Muscle of arm (tissue), 12 donors: ENCODE results near the gene DCTN4. TPM values are rescaled to one million over a fixed set of nuclear protein-coding genes. Genes with fewer than 3 reads are reported as not detected.

Source experiments
- DNase-seq: peaks from one replicate; pipeline ENCODE4 v3.0.0-alpha.2; 2013
- polyA plus RNA-seq, 12 donors: library from polyadenylated mRNA; unstranded; fragments of 120-200 nt; gene quantifications; one replicate each; pipeline ENCODE4 v1.2.1, GENCODE V29; 2013; ENCODE audit not compliant: insufficient read length in 12 of 12

Gene DCTN4
- polyA plus RNA-seq, 12 donors, result 28.2 to 52.4 (median 42.4) TPM; not detected in 1

DNA sequence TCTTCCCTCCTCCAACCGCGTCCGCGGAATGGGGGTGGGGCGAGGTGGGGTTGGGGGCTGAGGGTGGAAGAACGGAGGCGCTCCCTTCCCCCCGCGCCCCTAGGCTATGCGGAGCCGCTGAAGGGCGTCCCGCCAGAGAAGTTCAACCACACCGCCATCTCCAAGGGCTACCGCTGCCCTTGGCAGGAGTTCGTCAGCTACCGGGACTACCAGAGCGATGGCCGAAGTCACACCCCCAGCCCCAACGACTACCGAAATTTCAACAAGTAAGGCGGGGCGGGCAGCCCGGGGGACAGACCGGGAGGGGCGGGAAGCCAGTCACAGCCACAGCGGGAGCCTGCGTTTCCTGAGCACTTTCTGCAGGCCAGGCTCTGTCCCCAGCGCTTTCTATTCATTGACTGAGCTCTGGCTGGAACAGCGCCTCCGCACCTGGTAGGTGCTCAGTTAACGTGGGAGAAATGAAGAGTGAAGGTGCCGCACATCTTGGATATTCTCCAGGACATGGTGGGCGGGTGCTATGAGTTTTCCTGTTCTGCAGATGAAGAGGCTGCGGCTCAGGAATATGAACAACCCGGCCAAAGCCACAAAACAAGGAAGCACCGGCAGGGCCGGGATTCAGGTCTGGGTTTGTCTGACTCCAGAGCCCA, 86.5 kb downstream of the DCTN4 start:
- DNase-seq, result no peak

DNA sequence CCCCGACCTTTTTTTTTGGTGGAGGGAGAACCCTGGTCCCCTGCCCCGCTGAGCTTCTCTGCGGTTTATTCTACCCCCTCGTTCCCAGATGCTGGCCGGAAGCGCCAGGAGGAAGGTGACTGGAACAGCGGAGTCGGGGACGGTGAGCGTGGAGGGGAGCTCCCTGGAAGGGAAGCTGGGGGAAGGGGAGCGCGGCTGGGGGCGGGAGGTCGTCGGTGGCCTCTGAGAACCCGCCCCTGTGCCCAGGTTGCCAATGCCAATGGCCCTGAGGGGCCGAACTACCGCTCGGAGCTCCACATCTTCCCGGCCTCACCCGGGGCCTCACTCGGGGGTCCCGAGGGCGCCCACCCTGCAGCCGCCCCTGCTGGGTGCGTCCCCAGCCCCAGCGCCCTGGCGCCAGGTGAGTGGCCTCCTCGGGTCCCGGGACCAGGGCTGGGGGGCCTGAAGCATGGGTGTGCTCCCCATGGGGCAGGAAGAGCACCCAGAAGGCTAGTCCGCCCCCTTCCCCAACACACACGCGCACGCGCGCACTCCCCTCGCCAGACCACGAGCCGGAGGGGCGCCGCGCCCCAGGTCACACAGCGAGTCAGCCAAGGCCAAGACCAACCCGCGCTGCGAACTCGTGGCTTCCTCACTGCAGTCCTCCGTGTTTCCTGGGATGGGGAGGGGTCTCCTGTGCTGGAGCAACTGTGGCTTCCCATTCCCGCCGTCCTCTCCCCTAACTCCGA, 87.1 kb downstream of the DCTN4 start:
- DNase-seq, result no peak

- no peak for DNase-seq
Measured at GRCh38 chr5:150670948-150671310, 87.9 kb downstream of the DCTN4 start.

- no peak for DNase-seq
Measured at GRCh38 chr5:150670275-150670947, 88.4 kb downstream of the DCTN4 start.

GRCh38 chr5:150665044-150665443, 93.8 kb downstream of the DCTN4 start:
- no peak for DNase-seq

- DNase-seq, result no peak
Measured at GRCh38 chr5:150663936-150664335, 94.9 kb downstream of the DCTN4 start.

DNA sequence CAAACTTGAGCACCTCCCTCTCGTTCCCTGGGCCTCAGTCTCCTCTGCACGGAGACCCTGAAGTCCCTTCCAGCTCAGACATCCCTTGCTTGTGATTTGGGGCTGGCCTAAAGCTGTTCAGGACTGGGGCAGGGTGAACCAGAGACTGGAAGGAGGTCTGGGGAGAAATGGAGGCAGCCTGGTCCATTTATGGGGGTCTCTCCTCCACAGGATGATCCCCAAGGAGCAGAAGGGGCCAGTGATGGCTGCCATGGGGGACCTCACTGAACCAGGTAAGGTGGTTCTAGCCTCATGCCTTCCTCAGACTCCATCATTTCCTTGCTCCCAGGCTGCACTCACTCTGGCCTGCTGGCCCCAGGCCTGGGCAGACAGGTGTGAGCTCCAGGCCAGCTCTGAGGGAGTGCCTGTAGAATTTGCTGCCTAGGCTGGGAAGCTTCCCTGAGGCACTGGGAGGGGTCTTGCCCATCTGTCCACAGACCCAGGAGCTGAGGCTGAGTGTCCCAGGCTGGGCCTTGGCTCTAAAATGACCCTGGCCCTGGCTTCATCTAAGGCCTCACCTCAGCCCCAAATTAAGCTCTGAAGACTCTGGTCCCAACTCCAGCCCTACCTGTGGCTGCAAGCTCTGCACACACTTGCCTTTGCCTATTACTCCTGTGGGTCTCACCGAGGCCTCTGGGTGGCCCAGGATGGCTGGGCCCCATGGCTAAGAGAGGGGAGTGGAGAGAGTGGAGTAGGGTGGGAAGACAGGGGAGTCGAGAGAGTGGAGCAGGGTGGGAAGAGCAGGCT, 95.9 kb downstream of the DCTN4 start:
- no peak for DNase-seq

GRCh38 chr5:150661821-150662596, 96.8 kb downstream of the DCTN4 start:
- no peak for DNase-seq

DNA sequence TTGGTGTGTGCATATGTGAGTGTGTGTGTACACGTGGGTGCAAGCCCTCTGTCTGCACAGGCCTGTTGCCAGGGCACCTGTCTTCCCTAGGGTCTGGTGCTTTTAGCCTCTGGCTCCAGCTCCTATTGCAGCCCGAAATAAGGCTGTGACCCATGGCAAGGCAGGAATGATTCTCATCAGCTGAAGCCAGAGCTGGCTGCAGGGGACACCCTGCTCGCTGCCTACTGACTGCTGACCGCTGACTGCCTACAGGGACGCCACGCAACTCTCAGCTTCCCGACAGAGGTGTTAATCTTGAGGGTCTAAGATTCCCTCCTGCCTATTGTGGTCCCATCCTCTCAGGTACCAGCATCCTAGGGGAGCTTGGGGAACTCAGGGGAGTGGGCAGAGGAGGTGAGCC, 97.7 kb downstream of the DCTN4 start, which contains the start of gene MYOZ3:
MYOZ3 (plus strand) TSS at position 166 of the 400 bp plus-strand sequence. CDS start 1,691 bp downstream, outside the sequence.
- DNase-seq, result no peak

- DNase-seq, result no peak
Measured at GRCh38 chr5:150660108-150660831, 98.5 kb downstream of the DCTN4 start.

DNA sequence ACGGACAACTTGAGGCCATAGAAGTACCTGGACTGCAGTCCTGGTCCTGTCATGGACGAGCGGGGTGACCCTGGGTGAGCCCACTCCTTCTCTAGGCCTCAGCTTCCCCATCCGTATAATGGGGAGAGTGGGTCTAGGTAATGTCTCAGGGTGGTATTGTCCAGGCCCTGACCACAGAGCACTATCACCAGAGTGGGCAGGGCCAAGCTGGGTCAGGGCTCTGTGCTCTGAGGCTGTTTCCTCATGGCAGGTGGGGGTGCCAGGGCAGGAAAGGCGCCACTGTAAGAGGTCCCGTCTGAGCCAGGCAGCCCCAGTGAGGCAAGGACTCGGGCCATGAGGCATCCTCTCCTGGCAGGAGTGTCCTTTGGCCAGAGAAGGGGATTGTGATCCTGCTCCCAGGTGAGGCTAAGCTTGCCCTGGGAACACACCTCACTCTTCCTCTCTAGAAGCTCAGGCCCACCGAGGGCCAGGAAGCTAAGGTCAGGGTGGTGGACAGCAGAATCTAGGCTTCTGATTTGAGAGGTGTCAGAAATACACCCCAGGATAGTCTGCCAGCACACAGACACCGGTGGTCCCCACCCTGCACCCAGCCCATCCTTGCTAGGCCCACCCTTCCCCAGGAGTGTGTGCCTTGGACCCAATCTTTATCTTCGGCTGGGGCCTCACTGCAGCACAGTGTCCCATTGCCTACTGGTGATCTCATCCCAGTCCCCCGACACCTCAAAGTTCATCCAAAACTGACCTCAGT, 99.3 kb downstream of the DCTN4 start:
- DNase-seq, result no peak

DNA sequence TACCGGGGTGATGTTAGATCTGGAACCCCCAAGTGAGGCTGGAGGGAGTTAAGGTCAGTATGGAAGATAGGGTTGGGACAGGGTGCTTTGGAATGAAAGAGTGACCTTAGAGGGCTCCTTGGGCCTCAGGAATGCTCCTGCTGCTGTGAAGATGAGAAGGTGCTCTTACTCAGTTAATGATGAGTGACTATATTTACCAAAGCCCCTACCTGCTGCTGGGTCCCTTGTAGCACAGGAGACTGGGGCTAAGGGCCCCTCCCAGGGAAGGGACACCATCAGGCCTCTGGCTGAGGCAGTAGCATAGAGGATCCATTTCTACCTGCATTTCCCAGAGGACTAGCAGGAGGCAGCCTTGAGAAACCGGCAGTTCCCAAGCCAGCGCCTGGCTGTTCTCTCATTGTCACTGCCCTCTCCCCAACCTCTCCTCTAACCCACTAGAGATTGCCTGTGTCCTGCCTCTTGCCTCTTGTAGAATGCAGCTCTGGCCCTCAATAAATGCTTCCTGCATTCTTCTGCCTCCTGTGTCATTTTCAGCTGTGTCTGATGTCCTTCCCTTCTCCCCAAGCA, 100.0 kb downstream of the DCTN4 start:
- DNase-seq, result no peak

Other genes with a start within 250 kb of the DCTN4 start
- 10 to 100 TPM in 11 of 12 donors, not detected in 1; 21.9 to 45.2 (median 34.1) TPM for gene SYNPO, start 118.4 kb downstream of the DCTN4 start, polyA plus RNA-seq
- gene MYOZ3, start 97.8 kb downstream of the DCTN4 start, polyA plus RNA-seq, result 10 to 100 TPM in 8 of 12 donors, 1 to 10 TPM in 3, not detected in 1; 3.1 to 18.0 (median 10.7) TPM
- 10 to 100 TPM in 11 of 12 donors, not detected in 1; 40.9 to 61.4 (median 46.7) TPM for gene RBM22, start 58.0 kb downstream of the DCTN4 start, polyA plus RNA-seq
- 10 to 100 TPM in 2 of 12 donors, 1 to 10 TPM in 9, not detected in 1; 6.3 to 10.6 (median 8.1) TPM for gene SMIM3, start 19.7 kb upstream of the DCTN4 start, polyA plus RNA-seq
- gene IRGM, start 87.5 kb upstream of the DCTN4 start, polyA plus RNA-seq, result under 1 TPM in 8 of 12 donors, not detected in 4; 0.14 to 0.55 (median 0.32) TPM
- 10 to 100 TPM in 8 of 12 donors, 1 to 10 TPM in 3, not detected in 1; 7.2 to 24.9 (median 11.2) TPM for gene ZNF300, start 146.0 kb upstream of the DCTN4 start, polyA plus RNA-seq